OCI-LY1 (cell line): ENCODE results near the gene SCARB2.

Experiments used
- H2AFZ ChIP-seq: fragments of 200-600 bp; sonication (generic), shearing (Covaris generic); 2 replicates; pipeline ENCODE4 v1.6.0; 2014; ENCODE audit warnings: antibody characterized with exemption, mild to moderate bottlenecking, low read length
- H3F3A ChIP-seq: fragments of 200-600 bp; sonication (generic), shearing (Covaris generic); 2 replicates; pipeline ENCODE4 v1.6.0; 2014; ENCODE audit warnings: mild to moderate bottlenecking, antibody characterized with exemption, low read length, moderate library complexity; ENCODE audit not compliant: insufficient read depth
- H3K27ac ChIP-seq: fragments of 200-600 bp; sonication (generic); 2 replicates; pipeline ENCODE4 v1.5.1; 2014; ENCODE audit warnings: low read length, mixed run types, mild to moderate bottlenecking, low read depth; ENCODE audit not compliant: poor library complexity, severe bottlenecking
- H3K27me3 ChIP-seq: fragments of 200-600 bp; sonication (generic); 2 replicates; pipeline ENCODE4 v1.6.0; 2014; ENCODE audit warnings: antibody characterized with exemption, mild to moderate bottlenecking, low read length, moderate library complexity; ENCODE audit not compliant: insufficient read depth
- H3K36me3 ChIP-seq: fragments of 200-600 bp; sonication (generic); 2 replicates; pipeline ENCODE4 v1.6.1; 2014; ENCODE audit warnings: mild to moderate bottlenecking, antibody characterized with exemption, low read length, moderate library complexity, mixed read lengths; ENCODE audit not compliant: insufficient read depth
- H3K4me1 ChIP-seq: fragments of 200-600 bp; sonication (generic); 2 replicates; pipeline ENCODE4 v1.5.1; 2014; ENCODE audit warnings: mild to moderate bottlenecking, low read length, moderate library complexity; ENCODE audit not compliant: insufficient read depth, severe bottlenecking
- H3K4me2 ChIP-seq: fragments of 200-600 bp; sonication (generic), shearing (Covaris generic); 2 replicates; pipeline ENCODE4 v1.6.1; 2014; ENCODE audit warnings: low read length
- H3K4me3 ChIP-seq: fragments of 200-600 bp; sonication (generic); 2 replicates; pipeline ENCODE4 v1.5.1; 2014; ENCODE audit warnings: low read length, low read depth, mild to moderate bottlenecking, mixed read lengths; ENCODE audit not compliant: poor library complexity, severe bottlenecking
- H3K79me2 ChIP-seq: fragments of 200-600 bp; shearing (Covaris generic); 2 replicates; pipeline ENCODE4 v1.6.1; 2016; ENCODE audit warnings: mixed run types, low read length, mixed read lengths; ENCODE audit not compliant: insufficient read depth
- H3K9ac ChIP-seq: fragments of 200-600 bp; sonication (generic), shearing (Covaris generic); 2 replicates; pipeline ENCODE4 v1.6.1; 2014; ENCODE audit warnings: mild to moderate bottlenecking, low read length, mixed read lengths
- H3K9me2 ChIP-seq: fragments of 200-600 bp; sonication (generic), shearing (Covaris generic); 2 replicates; pipeline ENCODE4 v1.6.1; 2014; ENCODE audit warnings: low read depth, mild to moderate bottlenecking, low read length, mixed read lengths
- H3K9me3 ChIP-seq: fragments of 200-600 bp; shearing (Covaris generic); 2 replicates; pipeline ENCODE4 v1.6.1; 2014; ENCODE audit warnings: low read length, mixed read lengths
- H4K20me1 ChIP-seq: fragments of 200-600 bp; sonication (generic), shearing (Covaris generic); 2 replicates; pipeline ENCODE4 v1.6.0; 2016; ENCODE audit warnings: mild to moderate bottlenecking, low read length; ENCODE audit not compliant: insufficient read depth
- EZH2 ChIP-seq: fragments of 200-600 bp; sonication (generic), shearing (Covaris generic); IDR thresholded peaks from 2 replicates; pipeline ENCODE4 v1.8.0; 2017; ENCODE audit warnings: borderline replicate concordance, mixed run types, mild to moderate bottlenecking, antibody characterized with exemption, low read length, moderate library complexity, mixed read lengths
- TF ChIP-seq, protein P1 (sequence below): fragments of 200-600 bp; sonication (generic), shearing (Covaris generic); IDR thresholded peaks from 2 replicates; pipeline ENCODE4 v1.5.1; 2017; ENCODE audit warnings: mild to moderate bottlenecking, antibody characterized with exemption, low read length, moderate library complexity, mixed read lengths

Gene SCARB2

GRCh38 chr4:76188557-76188956 is 25.1 kb downstream of the SCARB2 start:
- Histone ChIP-seq H3K79me2 (no peaks in the 10 kb centered on the region), H3K4me2 (no peak overlapping the region), H3K9me2 (no peaks in the 10 kb centered on the region), H3K9me3 (no peaks in the 10 kb centered on the region), H4K20me1 (no peaks in the 10 kb centered on the region), H3F3A (no peaks in the 10 kb centered on the region), H3K4me3 (no peak overlapping the region), H2AFZ (no peak overlapping the region), H3K27me3 (no peaks in the 10 kb centered on the region), H3K9ac (no peak overlapping the region), H3K27ac (no peak overlapping the region), H3K4me1 (no peaks in the 10 kb centered on the region), H3K36me3 (0 out of 2 replicates have a peak, but pooled peaks cover 5% of the 10 kb centered on the region)
- no peak for TF ChIP-seq EZH2
- TF ChIP-seq, protein P1, sequence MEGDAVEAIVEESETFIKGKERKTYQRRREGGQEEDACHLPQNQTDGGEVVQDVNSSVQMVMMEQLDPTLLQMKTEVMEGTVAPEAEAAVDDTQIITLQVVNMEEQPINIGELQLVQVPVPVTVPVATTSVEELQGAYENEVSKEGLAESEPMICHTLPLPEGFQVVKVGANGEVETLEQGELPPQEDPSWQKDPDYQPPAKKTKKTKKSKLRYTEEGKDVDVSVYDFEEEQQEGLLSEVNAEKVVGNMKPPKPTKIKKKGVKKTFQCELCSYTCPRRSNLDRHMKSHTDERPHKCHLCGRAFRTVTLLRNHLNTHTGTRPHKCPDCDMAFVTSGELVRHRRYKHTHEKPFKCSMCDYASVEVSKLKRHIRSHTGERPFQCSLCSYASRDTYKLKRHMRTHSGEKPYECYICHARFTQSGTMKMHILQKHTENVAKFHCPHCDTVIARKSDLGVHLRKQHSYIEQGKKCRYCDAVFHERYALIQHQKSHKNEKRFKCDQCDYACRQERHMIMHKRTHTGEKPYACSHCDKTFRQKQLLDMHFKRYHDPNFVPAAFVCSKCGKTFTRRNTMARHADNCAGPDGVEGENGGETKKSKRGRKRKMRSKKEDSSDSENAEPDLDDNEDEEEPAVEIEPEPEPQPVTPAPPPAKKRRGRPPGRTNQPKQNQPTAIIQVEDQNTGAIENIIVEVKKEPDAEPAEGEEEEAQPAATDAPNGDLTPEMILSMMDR: no peak

DNA sequence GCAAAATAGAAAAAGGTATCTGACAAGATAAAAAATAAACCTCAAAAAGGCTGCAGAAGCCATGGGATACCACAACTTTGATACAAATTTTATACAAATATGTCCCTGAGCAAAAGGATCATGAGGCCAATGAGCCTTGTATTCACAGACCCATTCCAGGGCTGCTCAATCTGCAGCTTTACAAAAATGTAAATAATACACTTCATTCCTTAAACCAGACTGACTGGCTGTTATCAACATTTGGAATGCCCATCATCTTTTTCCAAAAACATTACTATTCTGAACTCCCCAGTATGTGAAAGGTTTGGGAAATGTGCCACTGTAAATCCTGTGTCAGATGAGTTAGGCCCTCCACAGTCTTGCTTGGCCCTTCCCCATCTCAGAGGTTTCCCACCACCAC is 25.5 kb downstream of the SCARB2 start:
- no peak overlapping the region for H3K4me3 ChIP-seq
- no peaks in the 10 kb centered on the region for H4K20me1 ChIP-seq
- no peak overlapping the region for H3K9ac ChIP-seq
- 0 out of 2 replicates have a peak, but pooled peaks cover 5% of the 10 kb centered on the region for H3K36me3 ChIP-seq
- H3F3A ChIP-seq: no peaks in the 10 kb centered on the region
- no peak overlapping the region for H2AFZ ChIP-seq
- no peaks in the 10 kb centered on the region for H3K4me1 ChIP-seq
- H3K27ac ChIP-seq: no peak overlapping the region
- no peak overlapping the region for H3K4me2 ChIP-seq
- no peaks in the 10 kb centered on the region for H3K9me3 ChIP-seq
- TF ChIP-seq, protein P1: no peak
- no peak for TF ChIP-seq EZH2
- no peaks in the 10 kb centered on the region for H3K9me2 ChIP-seq
- no peaks in the 10 kb centered on the region for H3K79me2 ChIP-seq
- no peaks in the 10 kb centered on the region for H3K27me3 ChIP-seq

DNA sequence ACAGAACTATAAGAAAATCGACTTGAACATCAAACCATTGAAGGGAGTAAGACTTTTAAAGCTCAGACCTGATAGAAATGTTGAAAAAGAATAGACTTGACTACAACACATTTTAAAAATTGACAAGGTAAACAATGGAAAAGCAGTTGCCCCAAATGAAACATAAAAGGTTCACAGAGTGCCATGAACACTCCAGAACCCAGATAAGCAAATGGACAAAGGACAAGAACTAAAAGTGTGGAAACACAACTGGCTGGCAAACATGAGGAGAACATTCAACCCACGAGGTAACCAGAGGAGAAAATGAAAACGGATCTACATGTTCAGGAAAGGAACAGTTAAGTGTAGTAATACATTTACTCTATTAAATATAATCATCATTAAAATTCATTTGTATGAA is 26.5 kb downstream of the SCARB2 start:
- Histone ChIP-seq H3K9me3 (no peaks in the 10 kb centered on the region), H4K20me1 (no peaks in the 10 kb centered on the region), H3K36me3 (0 out of 2 replicates have a peak, but pooled peaks cover 3% of the 10 kb centered on the region), H3K9ac (no peak overlapping the region), H3F3A (no peaks in the 10 kb centered on the region), H3K79me2 (no peaks in the 10 kb centered on the region), H3K27ac (no peak overlapping the region), H3K9me2 (no peaks in the 10 kb centered on the region), H2AFZ (no peak overlapping the region), H3K4me2 (no peak overlapping the region), H3K27me3 (no peaks in the 10 kb centered on the region), H3K4me3 (no peak overlapping the region), H3K4me1 (no peaks in the 10 kb centered on the region)
- TF ChIP-seq, protein P1: no peak
- no peak for TF ChIP-seq EZH2
